ENCODE results near the gene MLLT1. TPM values are rescaled to one million over a fixed set of nuclear protein-coding genes. Genes with fewer than 3 reads are reported as not detected.

Gene MLLT1
- total RNA-seq, 1 experiment from 2014 or later: 60.0 TPM

DNA sequence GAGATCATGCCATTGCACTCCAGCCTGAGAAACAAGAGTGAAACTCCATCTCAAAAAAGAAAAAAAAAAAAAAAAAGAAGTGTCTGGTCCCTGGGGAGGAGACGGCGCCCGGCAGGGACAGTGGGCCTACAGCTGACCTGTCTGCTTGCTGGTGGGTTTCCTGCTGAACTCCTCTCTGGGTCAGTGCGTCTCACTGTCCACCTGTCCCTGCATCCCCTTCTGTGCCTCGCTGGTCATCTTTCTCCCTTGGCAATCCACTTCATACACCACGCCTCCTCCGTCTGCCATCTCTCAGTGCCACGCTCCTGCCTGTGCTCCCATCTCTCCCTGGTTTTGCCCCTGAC, 80.9 kb downstream of the MLLT1 start:
- Mint-ChIP-seq H3K9me3 (ENCODE audit: unreplicated experiment) (no peaks in the 10 kb centered on the region), H3K27ac (ENCODE audit: unreplicated experiment) (peak overlapping the region; percentile 80)

DNA sequence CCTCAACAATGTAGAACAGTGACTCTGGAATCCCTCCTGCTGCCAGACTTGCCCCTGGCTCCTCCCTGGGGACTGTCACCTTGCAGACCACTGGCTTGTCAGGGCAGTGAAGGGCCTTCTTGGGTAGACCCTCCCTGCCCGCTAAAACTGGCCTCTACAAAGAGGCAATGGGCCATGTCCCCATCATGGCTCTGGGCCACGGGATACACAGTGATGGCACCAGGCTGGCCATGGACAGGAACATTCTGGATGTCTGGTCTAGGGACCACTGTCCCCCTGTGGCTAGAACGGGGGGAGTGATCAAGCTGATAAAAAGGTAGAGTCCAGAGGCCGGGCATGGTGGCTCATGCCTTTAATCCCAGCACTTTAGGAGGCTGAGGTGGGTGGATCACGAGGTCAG, 83.4 kb downstream of the MLLT1 start:
- Mint-ChIP-seq H3K27ac (ENCODE audit: unreplicated experiment) (peak overlapping the region; percentile 37), H3K4me3 (ENCODE audit: unreplicated experiment) (no peak overlapping the region), H3K9me3 (ENCODE audit: unreplicated experiment) (no peaks in the 10 kb centered on the region), H3K36me3 (ENCODE audit: insufficient read depth, unreplicated experiment) (peaks cover 17% of the 10 kb centered on the region), H3K27me3 (ENCODE audit: insufficient read depth, unreplicated experiment) (no peaks in the 10 kb centered on the region), H3K4me1 (ENCODE audit: low read depth, unreplicated experiment) (no peaks in the 10 kb centered on the region)
- BruUV-seq (replicated peaks): no TSS peak
- no peaks in the 10 kb centered on the region; the same call in 1 of the 2 replicates for H3K36me3 ChIP-seq (ENCODE audit: control insufficient read depth, insufficient read depth, low read length)
- TF ChIP-seq, protein P1, sequence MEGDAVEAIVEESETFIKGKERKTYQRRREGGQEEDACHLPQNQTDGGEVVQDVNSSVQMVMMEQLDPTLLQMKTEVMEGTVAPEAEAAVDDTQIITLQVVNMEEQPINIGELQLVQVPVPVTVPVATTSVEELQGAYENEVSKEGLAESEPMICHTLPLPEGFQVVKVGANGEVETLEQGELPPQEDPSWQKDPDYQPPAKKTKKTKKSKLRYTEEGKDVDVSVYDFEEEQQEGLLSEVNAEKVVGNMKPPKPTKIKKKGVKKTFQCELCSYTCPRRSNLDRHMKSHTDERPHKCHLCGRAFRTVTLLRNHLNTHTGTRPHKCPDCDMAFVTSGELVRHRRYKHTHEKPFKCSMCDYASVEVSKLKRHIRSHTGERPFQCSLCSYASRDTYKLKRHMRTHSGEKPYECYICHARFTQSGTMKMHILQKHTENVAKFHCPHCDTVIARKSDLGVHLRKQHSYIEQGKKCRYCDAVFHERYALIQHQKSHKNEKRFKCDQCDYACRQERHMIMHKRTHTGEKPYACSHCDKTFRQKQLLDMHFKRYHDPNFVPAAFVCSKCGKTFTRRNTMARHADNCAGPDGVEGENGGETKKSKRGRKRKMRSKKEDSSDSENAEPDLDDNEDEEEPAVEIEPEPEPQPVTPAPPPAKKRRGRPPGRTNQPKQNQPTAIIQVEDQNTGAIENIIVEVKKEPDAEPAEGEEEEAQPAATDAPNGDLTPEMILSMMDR (IDR thresholded peaks at IDR 0.05; ENCODE audit: insufficient read depth in 1 of 2, low read depth in 1 of 2, low read length in 1 of 2, severe bottlenecking in 1 of 2, unreplicated experiment in 1 of 2): no peak
- no peak overlapping the region for H3K4me3 ChIP-seq (ENCODE audit: low read depth, low read length)
- CTCF ChIA-PET: no interaction called here
- peaks cover 5% of the 10 kb centered on the region; the same call in 1 of the 2 replicates for H3K4me1 ChIP-seq
- intact Hi-C loops (cut with micrococcal nuclease; ENCODE audit: unreplicated experiment): no loop called here
- no peaks in the 10 kb centered on the region for H3K27me3 ChIP-seq (replicated peaks; ENCODE audit: control insufficient read depth, insufficient read depth, low read length)
- H3K9me3 ChIP-seq: no peaks in the 10 kb centered on the region
- DNase-seq: no peak
- POLR2A ChIA-PET: no interaction called here

More for the DNA sequence above, 80.9 kb downstream of the MLLT1 start:
- peak overlapping the region; percentile 59 for H3K4me3 ChIP-seq (ENCODE audit: low read depth, low read length)
- intact Hi-C loops (cut with micrococcal nuclease; ENCODE audit: unreplicated experiment): no loop called here
- no peaks in the 10 kb centered on the region; the same call in 1 of the 2 replicates for H3K36me3 ChIP-seq (ENCODE audit: control insufficient read depth, insufficient read depth, low read length)
- peaks cover 5% of the 10 kb centered on the region; the same call in 1 of the 2 replicates for H3K4me1 ChIP-seq
- Mint-ChIP-seq H3K4me3 (ENCODE audit: unreplicated experiment) (peak overlapping the region; percentile 94), H3K36me3 (ENCODE audit: insufficient read depth, unreplicated experiment) (peaks cover 16% of the 10 kb centered on the region), H3K4me1 (ENCODE audit: low read depth, unreplicated experiment) (no peaks in the 10 kb centered on the region), H3K27me3 (ENCODE audit: insufficient read depth, unreplicated experiment) (no peaks in the 10 kb centered on the region)
- TF ChIP-seq, protein P1 (IDR thresholded peaks at IDR 0.05; ENCODE audit: insufficient read depth in 1 of 2, low read depth in 1 of 2, low read length in 1 of 2, severe bottlenecking in 1 of 2, unreplicated experiment in 1 of 2): no peak
- no peaks in the 10 kb centered on the region for H3K27me3 ChIP-seq (replicated peaks; ENCODE audit: control insufficient read depth, insufficient read depth, low read length)
- BruUV-seq (replicated peaks): TSS peak; percentile 84
- ChIA-PET POLR2A (no interaction called here), CTCF (interaction anchor here (1.0 to 1.6 kb wide), 2 partner anchors 14 to 19 kb away, joined by 4 to 5 read pairs; no protein-coding TSS in a partner anchor)
- no peaks in the 10 kb centered on the region for H3K9me3 ChIP-seq
- peak in 1 of 2 experiments; percentile 15 for DNase-seq

DNA sequence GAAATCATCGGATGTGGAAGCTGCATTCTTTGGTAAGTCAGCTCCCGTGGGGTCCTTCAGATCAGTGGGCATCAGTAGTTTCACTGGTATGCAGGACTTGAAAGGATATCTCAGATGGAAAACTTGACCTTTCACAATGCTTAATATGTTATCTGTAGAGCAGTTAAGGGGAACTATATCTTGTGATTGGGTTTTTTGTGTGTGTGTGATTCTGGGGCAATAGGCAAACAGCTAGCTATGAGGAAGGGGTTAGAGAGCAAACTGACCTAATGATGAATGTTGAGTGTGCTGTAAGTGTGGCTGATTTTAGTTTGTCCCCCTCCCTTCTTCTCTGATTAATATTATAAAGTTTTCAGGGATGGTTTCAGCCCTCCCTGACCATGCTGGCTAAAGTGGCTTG, 91.0 kb downstream of the MLLT1 start:
- Mint-ChIP-seq H3K36me3 (ENCODE audit: insufficient read depth, unreplicated experiment) (peaks cover 12% of the 10 kb centered on the region), H3K27me3 (ENCODE audit: insufficient read depth, unreplicated experiment) (no peaks in the 10 kb centered on the region), H3K27ac (ENCODE audit: unreplicated experiment) (no peak overlapping the region), H3K4me3 (ENCODE audit: unreplicated experiment) (no peak overlapping the region), H3K9me3 (ENCODE audit: unreplicated experiment) (peaks cover 19% of the 10 kb centered on the region), H3K4me1 (ENCODE audit: low read depth, unreplicated experiment) (no peaks in the 10 kb centered on the region)
- Histone ChIP-seq H3K36me3 (ENCODE audit: control insufficient read depth, insufficient read depth, low read length) (no peaks in the 10 kb centered on the region), H3K27me3 (replicated peaks; ENCODE audit: control insufficient read depth, insufficient read depth, low read length) (no peaks in the 10 kb centered on the region), H3K4me3 (ENCODE audit: low read depth, low read length) (no peak overlapping the region), H3K9me3 (no peaks in the 10 kb centered on the region), H3K4me1 (no peaks in the 10 kb centered on the region)
- intact Hi-C loops (cut with micrococcal nuclease; ENCODE audit: unreplicated experiment): no loop called here
- no peak for DNase-seq
- no TSS peak for BruUV-seq (replicated peaks)
- TF ChIP-seq, protein P1 (IDR thresholded peaks at IDR 0.05; ENCODE audit: insufficient read depth in 1 of 2, low read depth in 1 of 2, low read length in 1 of 2, severe bottlenecking in 1 of 2, unreplicated experiment in 1 of 2): no peak
- POLR2A ChIA-PET: no interaction called here
- CTCF ChIA-PET: no interaction called here

All from Caco-2 (cell line).